SU-DHL-6 (cell line): ENCODE results near the gene CYP19A1.

Experiments used
- EZH2phosphoT487 ChIP-seq: fragments of 200-600 bp; sonication (generic), shearing (Covaris generic); conservative IDR thresholded peaks from 2 replicates; pipeline ENCODE4 v1.6.1; 2018; ENCODE audit warnings: mild to moderate bottlenecking, antibody characterized with exemption, low read length, moderate library complexity, mixed read lengths
- TF ChIP-seq, protein P1 (sequence below): fragments of 200-600 bp; sonication (generic); IDR thresholded peaks from one replicate; pipeline ENCODE4 v1.5.1; 2017; ENCODE audit warnings: antibody characterized with exemption, mild to moderate bottlenecking, low read length, moderate library complexity; ENCODE audit not compliant: insufficient read depth, poor library complexity, severe bottlenecking

DNA sequence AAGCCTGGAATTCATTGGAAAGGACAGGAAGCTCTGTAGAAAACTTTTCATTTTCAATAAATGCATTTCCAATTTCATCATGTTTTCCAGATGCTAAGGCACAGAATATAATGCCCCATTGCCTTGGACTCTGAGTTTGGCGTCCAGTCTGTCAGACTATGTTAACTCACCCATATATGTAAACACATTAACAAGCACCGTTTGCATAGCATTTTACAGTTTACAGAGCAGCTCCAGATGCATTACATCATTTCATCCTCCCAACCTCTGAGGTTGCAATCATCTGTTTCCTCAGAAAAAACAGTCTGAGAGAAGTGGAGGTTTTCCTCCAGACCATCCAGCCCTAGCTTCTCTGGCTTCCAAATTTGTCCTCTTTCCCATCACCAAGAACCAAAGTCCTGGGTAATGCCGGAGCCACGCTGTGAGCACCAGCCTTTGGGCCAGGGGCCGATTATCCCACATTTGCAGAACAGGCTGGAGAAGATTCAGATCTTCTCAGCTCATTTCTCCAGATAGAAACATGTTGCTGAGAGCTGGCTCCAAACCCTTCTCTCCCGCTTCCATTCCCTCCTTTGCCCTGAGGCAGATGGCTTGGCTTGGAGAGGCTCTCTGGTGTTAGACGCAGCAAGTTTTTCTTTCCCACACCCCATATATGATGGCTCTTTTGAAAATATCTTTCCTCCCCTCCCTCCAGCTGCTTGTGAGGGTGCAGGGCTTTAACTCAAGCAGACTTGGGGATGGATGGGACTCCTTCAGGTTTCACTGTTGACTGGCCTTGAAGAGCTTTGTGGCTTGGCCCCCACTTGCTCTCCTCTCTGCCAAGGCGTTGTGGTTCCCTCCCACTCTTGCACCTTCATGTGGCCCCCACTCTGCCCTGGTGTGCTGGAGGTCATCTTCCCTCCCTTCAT is 26.0 kb downstream of the CYP19A1 start:
- TF ChIP-seq, protein P1, sequence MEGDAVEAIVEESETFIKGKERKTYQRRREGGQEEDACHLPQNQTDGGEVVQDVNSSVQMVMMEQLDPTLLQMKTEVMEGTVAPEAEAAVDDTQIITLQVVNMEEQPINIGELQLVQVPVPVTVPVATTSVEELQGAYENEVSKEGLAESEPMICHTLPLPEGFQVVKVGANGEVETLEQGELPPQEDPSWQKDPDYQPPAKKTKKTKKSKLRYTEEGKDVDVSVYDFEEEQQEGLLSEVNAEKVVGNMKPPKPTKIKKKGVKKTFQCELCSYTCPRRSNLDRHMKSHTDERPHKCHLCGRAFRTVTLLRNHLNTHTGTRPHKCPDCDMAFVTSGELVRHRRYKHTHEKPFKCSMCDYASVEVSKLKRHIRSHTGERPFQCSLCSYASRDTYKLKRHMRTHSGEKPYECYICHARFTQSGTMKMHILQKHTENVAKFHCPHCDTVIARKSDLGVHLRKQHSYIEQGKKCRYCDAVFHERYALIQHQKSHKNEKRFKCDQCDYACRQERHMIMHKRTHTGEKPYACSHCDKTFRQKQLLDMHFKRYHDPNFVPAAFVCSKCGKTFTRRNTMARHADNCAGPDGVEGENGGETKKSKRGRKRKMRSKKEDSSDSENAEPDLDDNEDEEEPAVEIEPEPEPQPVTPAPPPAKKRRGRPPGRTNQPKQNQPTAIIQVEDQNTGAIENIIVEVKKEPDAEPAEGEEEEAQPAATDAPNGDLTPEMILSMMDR: no peak
- no peak for TF ChIP-seq EZH2phosphoT487
